ENCODE measurements around the gene CIROP. TPM values are rescaled to one million over a fixed set of nuclear protein-coding genes. Genes with fewer than 3 reads are reported as not detected.

CIROP gene
- total RNA-seq, 1 experiment from 2014 or later, result not detected

DNA sequence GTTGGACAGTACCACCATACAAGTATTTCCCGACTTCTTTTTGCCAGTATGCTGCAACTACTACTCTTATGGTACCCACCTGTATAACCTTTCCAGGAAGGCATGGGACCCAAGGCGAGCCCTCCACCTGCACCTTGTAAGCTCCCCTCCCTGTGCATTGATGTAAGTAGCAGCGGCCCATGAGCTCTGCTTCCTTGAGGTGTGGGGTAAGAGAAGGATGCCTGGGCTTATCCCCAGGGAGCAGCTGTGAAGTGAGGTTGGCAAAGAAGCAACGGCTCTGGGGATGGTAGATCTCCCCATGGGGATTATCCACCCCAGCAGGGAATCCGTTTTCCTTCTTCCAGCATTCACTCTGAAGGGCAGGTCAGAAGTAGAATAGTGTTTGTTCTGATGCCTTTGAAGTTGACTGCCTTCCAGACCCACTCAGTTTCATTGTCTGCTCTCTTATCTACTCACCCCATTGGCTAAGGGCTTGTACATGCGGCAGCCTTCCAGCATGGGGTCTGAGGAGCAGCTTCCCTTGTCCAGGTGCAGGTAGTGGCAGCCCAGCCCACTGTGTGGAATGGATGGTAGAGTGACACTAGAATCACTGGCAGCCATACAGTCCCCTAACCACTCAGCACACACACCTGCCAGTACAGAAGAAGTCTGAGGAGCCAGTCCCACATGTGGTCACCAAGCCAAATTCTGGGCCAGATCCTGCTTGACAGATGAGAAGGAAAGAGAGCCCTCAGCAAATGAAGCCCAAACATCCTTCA lies 3.4 kb downstream of the CIROP start:
- Histone ChIP-seq H3K79me2 (ENCODE audit: low read depth) (peaks cover 28% of the 10 kb centered on the region), H3K4me1 (replicated peaks; ENCODE audit: insufficient read depth) (peaks cover 12% of the 10 kb centered on the region; the same call in 1 of the 2 replicates), H4K20me1 (ENCODE audit: insufficient read depth) (no peaks in the 10 kb centered on the region; the same call in 1 of the 2 replicates), H3K9me2 (ENCODE audit: insufficient read depth) (no peaks in the 10 kb centered on the region), H3K36me3 (ENCODE audit: low read depth) (peaks cover 22% of the 10 kb centered on the region; the same call in 1 of the 2 replicates), H3K4me3 (no peak overlapping the region), H3K4me2 (no peak overlapping the region), H3K27me3 (ENCODE audit: insufficient read depth, low read depth) (no peaks in the 10 kb centered on the region), H3K27ac (no peak overlapping the region), H3K9me3 (ENCODE audit: insufficient read depth, low read depth) (no peaks in the 10 kb centered on the region), H3F3A (ENCODE audit: insufficient read depth, low read depth) (no peaks in the 10 kb centered on the region; the same call in 1 of the 2 replicates), H2AFZ (no peak overlapping the region)
- TF ChIP-seq EZH2 (IDR thresholded peaks at IDR 0.05; ENCODE audit: low read depth), result no peak
- TF ChIP-seq, protein P1, sequence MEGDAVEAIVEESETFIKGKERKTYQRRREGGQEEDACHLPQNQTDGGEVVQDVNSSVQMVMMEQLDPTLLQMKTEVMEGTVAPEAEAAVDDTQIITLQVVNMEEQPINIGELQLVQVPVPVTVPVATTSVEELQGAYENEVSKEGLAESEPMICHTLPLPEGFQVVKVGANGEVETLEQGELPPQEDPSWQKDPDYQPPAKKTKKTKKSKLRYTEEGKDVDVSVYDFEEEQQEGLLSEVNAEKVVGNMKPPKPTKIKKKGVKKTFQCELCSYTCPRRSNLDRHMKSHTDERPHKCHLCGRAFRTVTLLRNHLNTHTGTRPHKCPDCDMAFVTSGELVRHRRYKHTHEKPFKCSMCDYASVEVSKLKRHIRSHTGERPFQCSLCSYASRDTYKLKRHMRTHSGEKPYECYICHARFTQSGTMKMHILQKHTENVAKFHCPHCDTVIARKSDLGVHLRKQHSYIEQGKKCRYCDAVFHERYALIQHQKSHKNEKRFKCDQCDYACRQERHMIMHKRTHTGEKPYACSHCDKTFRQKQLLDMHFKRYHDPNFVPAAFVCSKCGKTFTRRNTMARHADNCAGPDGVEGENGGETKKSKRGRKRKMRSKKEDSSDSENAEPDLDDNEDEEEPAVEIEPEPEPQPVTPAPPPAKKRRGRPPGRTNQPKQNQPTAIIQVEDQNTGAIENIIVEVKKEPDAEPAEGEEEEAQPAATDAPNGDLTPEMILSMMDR (conservative IDR thresholded peaks at IDR 0.05), result no peak
- DNase-seq, result no peak
- BruUV-seq (replicated peaks), result no TSS peak
- intact Hi-C loops (cut with micrococcal nuclease; ENCODE audit: unreplicated experiment), result no loop called here
- ChIA-PET POLR2A (ENCODE audit: unreplicated experiment) (no interaction called here), CTCF (interaction anchor here (0.6 kb wide), 1 partner anchor 105 kb away, joined by 3 read pairs; no protein-coding TSS in a partner anchor)

DNA sequence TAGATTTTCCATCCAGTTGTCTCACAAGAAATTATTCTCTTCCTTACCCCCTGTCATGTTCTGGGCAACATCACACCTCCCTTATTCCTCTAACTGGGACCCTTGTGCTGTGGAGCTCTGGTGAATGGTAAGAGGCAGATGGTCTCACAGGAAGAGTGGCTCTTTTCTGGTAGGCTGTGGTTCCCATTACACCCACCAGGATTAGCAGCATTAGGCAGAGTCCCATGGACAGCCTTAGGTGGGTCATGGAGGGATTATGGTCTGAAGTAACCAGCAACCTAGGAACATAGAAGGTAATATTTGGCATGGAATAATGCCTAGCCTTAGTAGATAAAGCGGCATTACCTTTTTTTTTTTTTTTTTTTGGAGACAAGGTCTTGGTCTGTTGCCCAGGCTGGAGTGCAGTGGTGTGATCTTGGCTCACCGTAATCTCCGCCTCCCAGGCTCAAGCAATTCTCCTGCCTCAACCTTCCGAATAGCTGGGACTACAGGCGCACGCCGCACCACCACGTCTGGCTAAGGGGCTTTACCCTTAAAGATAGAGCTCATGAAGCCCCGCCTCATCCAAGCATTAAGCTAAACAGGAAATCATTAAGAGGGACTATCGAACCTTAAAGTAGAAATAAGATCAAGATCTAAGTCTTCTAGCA lies 5.5 kb downstream of the CIROP start:
- Histone ChIP-seq H3K9me2 (ENCODE audit: insufficient read depth) (no peaks in the 10 kb centered on the region), H3K4me1 (replicated peaks; ENCODE audit: insufficient read depth) (peaks cover 12% of the 10 kb centered on the region; the same call in 1 of the 2 replicates), H3K27ac (no peak overlapping the region), H3K9me3 (ENCODE audit: insufficient read depth, low read depth) (no peaks in the 10 kb centered on the region), H3K4me2 (no peak overlapping the region), H3F3A (ENCODE audit: insufficient read depth, low read depth) (peaks cover 8% of the 10 kb centered on the region), H3K79me2 (ENCODE audit: low read depth) (peaks cover 40% of the 10 kb centered on the region), H3K36me3 (ENCODE audit: low read depth) (peaks cover 22% of the 10 kb centered on the region; the same call in 1 of the 2 replicates), H4K20me1 (ENCODE audit: insufficient read depth) (peaks cover under 1% of the 10 kb centered on the region), H2AFZ (no peak overlapping the region), H3K27me3 (ENCODE audit: insufficient read depth, low read depth) (no peaks in the 10 kb centered on the region), H3K4me3 (no peak overlapping the region)
- intact Hi-C loops (cut with micrococcal nuclease; ENCODE audit: unreplicated experiment), result no loop called here
- no TSS peak for BruUV-seq (replicated peaks)
- no peak for DNase-seq
- ChIA-PET CTCF (no interaction called here), POLR2A (ENCODE audit: unreplicated experiment) (no interaction called here)
- TF ChIP-seq, protein P1 (conservative IDR thresholded peaks at IDR 0.05), result no peak
- TF ChIP-seq EZH2 (IDR thresholded peaks at IDR 0.05; ENCODE audit: low read depth), result no peak

DNA sequence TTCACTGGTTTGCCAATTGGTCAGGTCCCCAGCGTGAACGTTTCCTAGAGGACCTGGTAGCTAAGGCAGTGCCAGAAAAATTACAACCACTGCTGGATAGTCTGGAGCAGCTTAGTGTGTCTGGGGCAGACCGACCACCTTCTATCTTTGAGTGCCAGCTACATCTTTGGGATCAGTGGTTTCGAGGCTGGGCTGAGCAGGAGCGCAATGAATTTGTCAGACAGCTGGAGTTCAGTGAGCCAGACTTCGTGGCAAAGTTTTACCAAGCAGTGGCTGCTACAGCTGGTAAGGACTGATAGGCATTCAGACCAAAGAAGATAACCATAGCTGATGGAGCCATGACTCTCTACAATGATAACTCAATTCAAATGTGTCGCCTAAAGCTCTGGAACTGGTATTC lies 7.0 kb downstream of the CIROP start:
- peaks cover 28% of the 10 kb centered on the region; the same call in 1 of the 2 replicates for H3K36me3 ChIP-seq (ENCODE audit: low read depth)
- ChIA-PET POLR2A (ENCODE audit: unreplicated experiment) (no interaction called here), CTCF (no interaction called here)
- H3K9me3 ChIP-seq (ENCODE audit: insufficient read depth, low read depth), result no peaks in the 10 kb centered on the region
- peaks cover 56% of the 10 kb centered on the region for H3K79me2 ChIP-seq (ENCODE audit: low read depth)
- peaks cover 8% of the 10 kb centered on the region for H3F3A ChIP-seq (ENCODE audit: insufficient read depth, low read depth)
- H3K4me3 ChIP-seq, result no peak overlapping the region
- peaks cover 12% of the 10 kb centered on the region for H4K20me1 ChIP-seq (ENCODE audit: insufficient read depth)
- H3K9me2 ChIP-seq (ENCODE audit: insufficient read depth), result no peaks in the 10 kb centered on the region
- no peak for DNase-seq
- no peak for TF ChIP-seq EZH2 (IDR thresholded peaks at IDR 0.05; ENCODE audit: low read depth)
- TF ChIP-seq, protein P1 (conservative IDR thresholded peaks at IDR 0.05), result no peak
- H3K4me1 ChIP-seq (replicated peaks; ENCODE audit: insufficient read depth), result peaks cover 24% of the 10 kb centered on the region
- no peak overlapping the region for H2AFZ ChIP-seq
- BruUV-seq (replicated peaks), result no TSS peak
- H3K4me2 ChIP-seq, result no peak overlapping the region
- H3K27ac ChIP-seq, result no peak overlapping the region
- H3K27me3 ChIP-seq (ENCODE audit: insufficient read depth, low read depth), result no peaks in the 10 kb centered on the region
- intact Hi-C loops (cut with micrococcal nuclease; ENCODE audit: unreplicated experiment), result no loop called here
